Lung microvascular endothelial cell (primary cell): ENCODE data around the gene MARCKS. TPM values are rescaled to one million over a fixed set of nuclear protein-coding genes. Genes with fewer than 3 reads are reported as not detected.
A peak's percentile ranks its signal among the peaks of the same experiment; 100 is the strongest.

Experiments used
- DNase-seq, 2 donors: peaks; one replicate each; pipeline versions ENCODE4 v3.0.0 to v3.0.0-alpha.2; 2010; ENCODE audit warnings: low read depth in 2 of 2
- total RNA-seq: library from RNA; depleted of rRNA; stranded (reverse); fragments of >200 nt; gene quantifications from 2 replicates; pipeline ENCODE4 v1.2.1, GENCODE V29; 2014

Gene MARCKS
- total RNA-seq, 1 donor from 2014 or later = 258 TPM

- no peak for DNase-seq
These were observed 3.9 kb upstream of the MARCKS start for GRCh38 chr6:113853252-113853651.

GRCh38 chr6:113854531-113855499 lies 2.3 kb upstream of the MARCKS start:
- DNase-seq = peak; percentile 93 to 96

- peak; percentile 68 to 73 for DNase-seq
These were observed 1.4 kb upstream of the MARCKS start for GRCh38 chr6:113855500-113856374.

- no peak for DNase-seq
These were observed 845 bp upstream of the MARCKS start for GRCh38 chr6:113856375-113856624.

GRCh38 chr6:113857556-113858479 lies 673 bp downstream of the MARCKS start:
- peak; percentile 57 to 70 for DNase-seq

GRCh38 chr6:113858480-113859348 lies 1.6 kb downstream of the MARCKS start:
- DNase-seq = peak; percentile 94 to 97

GRCh38 chr6:113859349-113860180 lies 2.4 kb downstream of the MARCKS start:
- DNase-seq = peak; percentile 56 to 59

GRCh38 chr6:113860181-113860955 lies 3.2 kb downstream of the MARCKS start:
- DNase-seq = peak; percentile 56 to 62

- DNase-seq = peak in 1 of 2 donors; percentile 17
These were observed 5.0 kb downstream of the MARCKS start for GRCh38 chr6:113862112-113862511.

- DNase-seq = no peak
These were observed 13.8 kb downstream of the MARCKS start for GRCh38 chr6:113870917-113871316.

- DNase-seq = no peak
These were observed 14.8 kb downstream of the MARCKS start for GRCh38 chr6:113871975-113872374.

GRCh38 chr6:113873043-113873667 lies 16.0 kb downstream of the MARCKS start:
- DNase-seq = peak in 1 of 2 donors; percentile 69

- no peak for DNase-seq
These were observed 18.3 kb downstream of the MARCKS start for GRCh38 chr6:113875470-113875869.

- no peak for DNase-seq
These were observed 19.6 kb downstream of the MARCKS start for GRCh38 chr6:113876695-113877094.

- peak; percentile 92 for DNase-seq
These were observed 22.3 kb downstream of the MARCKS start for GRCh38 chr6:113879186-113880096.

- no peak for DNase-seq
These were observed 24.4 kb downstream of the MARCKS start for GRCh38 chr6:113881478-113881980.
